ENCODE results near the gene GARIN6. TPM values are rescaled to one million over a fixed set of nuclear protein-coding genes. Genes with fewer than 3 reads are reported as not detected.

GARIN6 gene
- not detected in 2 replicates for total RNA-seq

DNA sequence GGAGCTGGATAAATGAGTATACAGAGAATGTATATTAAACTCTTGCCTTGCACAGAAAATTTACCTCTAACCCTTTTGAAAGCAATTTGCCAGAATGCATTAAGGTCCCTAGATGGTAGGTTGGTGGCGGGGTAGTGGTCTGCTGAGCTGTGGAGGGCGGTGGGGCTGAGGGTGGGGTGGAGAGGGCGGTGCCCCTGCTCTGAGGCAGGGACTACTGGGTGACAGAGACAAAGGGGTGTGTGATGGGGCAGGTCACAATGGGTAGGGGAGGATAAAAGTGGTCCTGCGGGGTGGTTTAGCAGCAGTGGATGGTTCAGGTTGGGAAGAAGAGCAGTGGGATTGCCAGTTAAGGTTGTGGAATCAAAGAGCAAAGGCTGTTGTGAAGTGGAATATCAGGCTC is at the start of gene GARIN6:
Gene GARIN6, plus strand, starts transcription at position 301 of the 400 bp plus-strand sequence. CDS start 422 bp downstream, outside the sequence.

